HepG2 (cell line): ENCODE results near the gene PCYT2. TPM values are rescaled to one million over a fixed set of nuclear protein-coding genes. Genes with fewer than 3 reads are reported as not detected.
A peak's percentile ranks its signal among the peaks of the same experiment; 100 is the strongest.

ENCODE experiments used
- ATAC-seq: fragments of 200-7000 bp; cut with Tn5 transposase; 3 replicates; pipeline ENCODE4 v1.9.1; 2020; ENCODE audit warnings: mild to moderate bottlenecking, moderate library complexity
- BruUV-seq: library from RNA; stranded (reverse); fragments of 400-500 nt; replicated peaks from 2 replicates; lab custom pipeline; 2021; lab: Mats Ljungman, UMichigan
- CTCF ChIA-PET: fragments of 300-600 bp; formaldehyde crosslinking; extraction: SDS; loops from one replicate; lab custom pipeline; 2021; ENCODE audit warnings: low total read pairs, inconsistent platforms, low intra/inter-chr PET ratio; lab: Yijun Ruan, JAX
- POLR2A ChIA-PET: fragments of 350-600 bp; sonication (Branson Sonifier 250); formaldehyde crosslinking; loops from one replicate; lab custom pipeline; 2020; ENCODE audit warnings: antibody characterized with exemption, inconsistent platforms; lab: Yijun Ruan, JAX
- DNase-seq: peaks from one replicate; pipeline ENCODE4 v3.0.0-alpha.2; 2015; ENCODE audit warnings: low spot score
- FAIRE-seq: peaks from 3 replicates; lab custom pipeline; 2011; peaks lifted over from hg19 to GRCh38; lab: Jason Lieb, UNC
- H2AFZ ChIP-seq: one replicate; pipeline ENCODE4 v1.6.1; 2011; ENCODE audit warnings: low read length, inconsistent platforms
- H3K27ac ChIP-seq: fragments of 300-600 bp; 3 replicates; pipeline ENCODE4 v1.8.0; 2011; ENCODE audit warnings: mixed run types, mild to moderate bottlenecking, mixed read lengths, low read length, inconsistent platforms; ENCODE audit not compliant: insufficient read depth; ENCODE audit errors: extremely low read length
- H3K27me3 ChIP-seq, 2 experiments: fragments of 200-600 bp in 1 of 2; 2 replicates in 1 of 2; 3 replicates in 1 of 2; pipeline versions ENCODE4 v1.6.0 to v1.8.0; 2011; ENCODE audit warnings: low read length in 2 of 2, mild to moderate bottlenecking in 2 of 2, moderate library complexity in 2 of 2, inconsistent platforms in 1 of 2; ENCODE audit not compliant: insufficient read depth in 2 of 2, control insufficient read depth in 1 of 2
- H3K36me3 ChIP-seq, 2 experiments: fragments of 200-600 bp in 1 of 2; replicated peaks in 1 of 2; 2 replicates in 1 of 2; 3 replicates in 1 of 2; pipeline versions ENCODE4 v1.5.1 to v1.8.0; 2011; ENCODE audit warnings: low read length in 2 of 2, inconsistent platforms in 1 of 2; ENCODE audit not compliant: insufficient read depth in 2 of 2, control insufficient read depth in 1 of 2
- H3K4me1 ChIP-seq: 2 replicates; pipeline ENCODE4 v1.5.1; 2012; ENCODE audit warnings: low read length, inconsistent platforms; ENCODE audit not compliant: insufficient read depth
- H3K4me2 ChIP-seq: 2 replicates; pipeline ENCODE4 v1.6.0; 2011; ENCODE audit warnings: low read depth, low read length, inconsistent platforms
- H3K4me3 ChIP-seq, 3 experiments: fragments of 200-600 bp in 1 of 3; sonication (generic), shearing (Covaris generic) in 1 of 3; replicated peaks in 1 of 3; 2 replicates each; pipeline ENCODE4 v1.5.1; 2011 to 2016; ENCODE audit warnings: low read length in 3 of 3, inconsistent platforms in 2 of 3, low read depth in 2 of 3, mild to moderate bottlenecking in 2 of 3, control low read depth in 1 of 3, mixed read lengths in 1 of 3; ENCODE audit not compliant: insufficient read depth in 1 of 3
- H3K79me2 ChIP-seq: one replicate; pipeline ENCODE4 v1.6.1; 2011; ENCODE audit warnings: low read length, inconsistent platforms; ENCODE audit not compliant: insufficient read depth
- H3K9ac ChIP-seq: 2 replicates; pipeline ENCODE4 v1.6.0; 2011; ENCODE audit warnings: mild to moderate bottlenecking, low read depth, low read length, inconsistent platforms; ENCODE audit not compliant: insufficient read depth
- H3K9me3 ChIP-seq: 2 replicates; pipeline ENCODE4 v1.5.1; 2012; ENCODE audit warnings: mild to moderate bottlenecking, low read length
- H4K20me1 ChIP-seq: 2 replicates; pipeline ENCODE4 v1.6.0; 2011; ENCODE audit warnings: inconsistent platforms, mild to moderate bottlenecking, low read length, moderate library complexity; ENCODE audit not compliant: insufficient read depth
- KAT8 ChIP-seq: IDR thresholded peaks from 2 replicates; pipeline ENCODE4 v1.6.1; 2016; ENCODE audit warnings: missing genetic modification reagents, missing compliant biosample characterization
- KDM6A ChIP-seq: IDR thresholded peaks from 2 replicates; pipeline ENCODE4 v1.6.1; 2016; ENCODE audit warnings: low read depth
- MLLT10 ChIP-seq: sonication (generic); formaldehyde crosslinking; IDR thresholded peaks from 2 replicates; pipeline ENCODE4 v1.4.0; 2020; ENCODE audit warnings: missing genetic modification reagents
- NCOA2 ChIP-seq: sonication (generic); formaldehyde crosslinking; IDR thresholded peaks from 2 replicates; pipeline ENCODE4 v1.8.0; 2022; ENCODE audit warnings: inconsistent platforms
- NFKBIZ ChIP-seq: IDR thresholded peaks from 2 replicates; pipeline ENCODE4 v1.6.1; 2018; ENCODE audit warnings: missing genetic modification reagents, missing compliant biosample characterization
- NR2F6 ChIP-seq, 2 experiments: IDR thresholded peaks; 2 replicates each; pipeline ENCODE4 v1.6.1; 2016; ENCODE audit warnings: antibody characterized with exemption in 1 of 2, mild to moderate bottlenecking in 1 of 2
- TOE1 ChIP-seq: sonication (generic); formaldehyde crosslinking; IDR thresholded peaks from 2 replicates; pipeline ENCODE4 v1.4.0; 2020; ENCODE audit warnings: mild to moderate bottlenecking, missing genetic modification reagents
- ZFP62 ChIP-seq: sonication (generic); formaldehyde crosslinking; IDR thresholded peaks from 2 replicates; pipeline ENCODE4 v1.4.0; 2020; ENCODE audit warnings: missing genetic modification reagents
- ZNF350 ChIP-seq: sonication (generic); formaldehyde crosslinking; IDR thresholded peaks from 2 replicates; pipeline ENCODE4 v1.4.0; 2020; ENCODE audit warnings: mild to moderate bottlenecking, low read depth, missing genetic modification reagents, borderline replicate concordance
- WGBS: methylation state at CpG from one replicate; pipeline ENCODE4 v1.1.6; 2017; ENCODE audit warnings: low lambda C conversion rate; 5-methylcytosine and 5-hydroxymethylcytosine counted together
- in situ Hi-C: cut with HindIII; loops from 2 replicates; pipeline ENCODE4 v1.10.0; 2017; ENCODE audit warnings: low pct_unique_long_range_greater_than_20kb; ENCODE audit not compliant: extremely low pct_ligation_motif_present
- intact Hi-C: fragments of 100-400 bp; cut with micrococcal nuclease; formaldehyde crosslinking; loops from one replicate; pipeline ENCODE4 v1.10.0; 2022; ENCODE audit not compliant: unreplicated experiment
- polyA plus RNA-seq, 8 experiments: library from polyadenylated mRNA; depleted of rRNA in 3 of 8; stranded (reverse) in 7 of 8; unstranded in 1 of 8; fragments of >200 nt; fragmentation: Illumina TruSeq in 4 of 8; extraction: Trizol in 4 of 8; gene quantifications; 2 replicates each; pipeline versions ENCODE4 v1.2.1 to v1.2.3, GENCODE V29; 2011 to 2016; ENCODE audit warnings: low read depth in 4 of 8, missing spikeins in 1 of 8, mixed read lengths in 1 of 8; ENCODE audit not compliant: insufficient read depth in 1 of 8
- total RNA-seq, 5 experiments: library from RNA; depleted of rRNA; stranded (reverse); fragments of >200 nt; fragmentation: Illumina TruSeq; extraction: Trizol; gene quantifications; 2 replicates each; pipeline ENCODE4 v1.2.3, GENCODE V29; 2016; ENCODE audit warnings: low read depth in 1 of 5
- TF ChIP-seq, protein P1 (sequence below): sonication (generic); formaldehyde crosslinking; IDR thresholded peaks from 2 replicates; pipeline ENCODE4 v1.4.0; 2020; ENCODE audit warnings: mild to moderate bottlenecking, missing genetic modification reagents
- TF ChIP-seq, protein P2 (sequence below): sonication (generic); formaldehyde crosslinking; IDR thresholded peaks from 2 replicates; pipeline ENCODE4 v1.4.0; 2020; ENCODE audit warnings: missing genetic modification reagents
- TF ChIP-seq, protein P3 (sequence below): sonication (generic); formaldehyde crosslinking; IDR thresholded peaks from 2 replicates; pipeline ENCODE4 v1.4.0; 2020; ENCODE audit warnings: missing genetic modification reagents

The PCYT2 gene
- total and polyA plus RNA-seq, 2 of the 13 experiments (the other 11 are each of a cell fraction or from before 2014, with no cell fraction given), result 147 to 297 TPM

DNA sequence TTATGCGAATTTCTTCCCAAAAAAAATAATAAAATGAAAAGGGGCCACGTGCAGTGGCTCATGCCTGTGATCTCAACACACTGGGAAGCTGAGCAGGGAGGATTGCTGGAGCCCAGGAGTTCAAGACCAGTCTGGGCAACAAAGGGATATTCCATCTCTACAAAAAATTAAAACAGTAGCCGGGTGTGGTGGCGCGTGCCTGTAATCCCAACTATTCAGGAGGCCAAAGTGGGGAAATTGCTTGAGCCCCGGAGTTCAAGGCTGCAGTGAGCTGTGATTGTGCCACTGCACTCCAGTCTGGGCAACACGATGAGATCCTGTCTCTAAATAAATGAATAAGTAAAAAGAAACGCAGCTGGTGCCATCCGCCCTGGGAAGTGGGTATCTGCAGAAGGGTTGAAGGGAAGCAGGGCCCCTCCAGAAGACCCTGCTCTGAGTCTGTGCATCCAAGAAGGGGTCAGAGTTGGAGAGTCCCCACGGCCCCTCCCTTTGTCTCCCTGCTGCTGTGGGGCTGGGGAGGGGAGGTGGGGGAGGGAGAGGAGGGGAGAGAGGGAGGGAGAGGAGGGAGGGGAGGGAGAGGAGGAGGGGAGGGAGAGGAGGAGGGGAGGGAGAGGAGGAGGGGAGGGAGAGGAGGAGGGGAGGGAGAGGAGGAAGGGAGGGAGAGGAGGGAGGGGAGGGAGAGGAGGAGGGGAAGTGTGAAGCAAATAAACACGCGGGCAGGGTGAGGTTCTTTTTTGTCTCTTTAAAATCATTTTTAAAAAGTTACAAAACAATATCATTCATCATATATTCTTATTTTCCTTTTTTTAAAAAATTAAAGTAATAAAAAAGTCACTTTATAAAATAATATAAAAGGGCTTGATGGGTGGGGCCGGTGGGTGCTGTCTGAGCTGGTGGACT lies 40.8 kb upstream of the PCYT2 start:
- no peaks in the 10 kb centered on the region for H3K27me3 ChIP-seq
- ATAC-seq, result no peak
- intact Hi-C loops (no loop called here), in situ Hi-C loops (no loop called here)
- H3K79me2 ChIP-seq, result peaks cover 6% of the 10 kb centered on the region
- H2AFZ ChIP-seq, result no peak overlapping the region
- no peak overlapping the region for H3K4me2 ChIP-seq
- peaks cover 19 to 32% of the 10 kb centered on the region in 2 experiments; a peak in 4 of 5 replicates for H3K36me3 ChIP-seq
- no peak for FAIRE-seq
- H3K4me3 ChIP-seq, result no peak overlapping the region
- DNase-seq, result peak; percentile 50
- peak overlapping the region; percentile 12 for H3K27ac ChIP-seq
- H3K9ac ChIP-seq, result no peak overlapping the region
- POLR2A ChIA-PET, result interaction anchor here (0.8 to 9.7 kb wide), 12 partner anchors 8 to 85 kb away, joined by 3 to 136 read pairs (median 18); partner anchors contain the start of genes CENPX, DCXR, LRRC45 and MAFG
- 68% methylated on average over 12 of the region's 13 CpGs for WGBS
- CTCF ChIA-PET, result interaction anchor here (0.6 kb wide), 1 partner anchor 19 kb away, joined by 3 read pairs; no protein-coding TSS in a partner anchor
- H3K9me3 ChIP-seq, result no peaks in the 10 kb centered on the region
- BruUV-seq, result no TSS peak
- peaks cover 61% of the 10 kb centered on the region for H3K4me1 ChIP-seq
- H4K20me1 ChIP-seq, result peaks cover 5% of the 10 kb centered on the region; the same call in 1 of the 2 replicates
- 0 out of 2 replicates have a peak, but pooled peaks have one; percentile 20 for TF ChIP-seq NFKBIZ (CRISPR knock-in tag)
- TF ChIP-seq NCOA2 (CRISPR knock-in tag), result peak; percentile 28; the same call in 1 of the 2 replicates
- TF ChIP-seq NR2F6 (IDR thresholded peaks at IDR 0.05), result no peak
- no peak for TF ChIP-seq NR2F6 (CRISPR knock-in tag; IDR thresholded peaks at IDR 0.05)
- TF ChIP-seq, protein P1, sequence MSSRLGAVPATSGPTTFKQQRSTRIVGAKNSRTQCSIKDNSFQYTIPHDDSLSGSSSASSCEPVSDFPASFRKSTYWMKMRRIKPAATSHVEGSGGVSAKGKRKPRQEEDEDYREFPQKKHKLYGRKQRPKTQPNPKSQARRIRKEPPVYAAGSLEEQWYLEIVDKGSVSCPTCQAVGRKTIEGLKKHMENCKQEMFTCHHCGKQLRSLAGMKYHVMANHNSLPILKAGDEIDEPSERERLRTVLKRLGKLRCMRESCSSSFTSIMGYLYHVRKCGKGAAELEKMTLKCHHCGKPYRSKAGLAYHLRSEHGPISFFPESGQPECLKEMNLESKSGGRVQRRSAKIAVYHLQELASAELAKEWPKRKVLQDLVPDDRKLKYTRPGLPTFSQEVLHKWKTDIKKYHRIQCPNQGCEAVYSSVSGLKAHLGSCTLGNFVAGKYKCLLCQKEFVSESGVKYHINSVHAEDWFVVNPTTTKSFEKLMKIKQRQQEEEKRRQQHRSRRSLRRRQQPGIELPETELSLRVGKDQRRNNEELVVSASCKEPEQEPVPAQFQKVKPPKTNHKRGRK, result no peak
- TF ChIP-seq TOE1 (CRISPR knock-in tag), result no peak
- TF ChIP-seq KAT8 (CRISPR knock-in tag), result 0 out of 2 replicates have a peak, but pooled peaks have one; percentile 20
- 0 out of 2 replicates have a peak, but pooled peaks have one; percentile 18 for TF ChIP-seq ZNF350
- TF ChIP-seq, protein P2, sequence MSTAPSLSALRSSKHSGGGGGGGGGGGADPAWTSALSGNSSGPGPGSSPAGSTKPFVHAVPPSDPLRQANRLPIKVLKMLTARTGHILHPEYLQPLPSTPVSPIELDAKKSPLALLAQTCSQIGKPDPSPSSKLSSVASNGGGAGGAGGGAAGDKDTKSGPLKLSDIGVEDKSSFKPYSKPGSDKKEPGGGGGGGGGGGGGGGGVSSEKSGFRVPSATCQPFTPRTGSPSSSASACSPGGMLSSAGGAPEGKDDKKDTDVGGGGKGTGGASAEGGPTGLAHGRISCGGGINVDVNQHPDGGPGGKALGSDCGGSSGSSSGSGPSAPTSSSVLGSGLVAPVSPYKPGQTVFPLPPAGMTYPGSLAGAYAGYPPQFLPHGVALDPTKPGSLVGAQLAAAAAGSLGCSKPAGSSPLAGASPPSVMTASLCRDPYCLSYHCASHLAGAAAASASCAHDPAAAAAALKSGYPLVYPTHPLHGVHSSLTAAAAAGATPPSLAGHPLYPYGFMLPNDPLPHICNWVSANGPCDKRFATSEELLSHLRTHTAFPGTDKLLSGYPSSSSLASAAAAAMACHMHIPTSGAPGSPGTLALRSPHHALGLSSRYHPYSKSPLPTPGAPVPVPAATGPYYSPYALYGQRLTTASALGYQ (CRISPR knock-in tag), result no peak
- no peak for TF ChIP-seq ZFP62
- TF ChIP-seq MLLT10 (CRISPR knock-in tag), result no peak
- no peak for TF ChIP-seq KDM6A (CRISPR knock-in tag)
- TF ChIP-seq, protein P3, sequence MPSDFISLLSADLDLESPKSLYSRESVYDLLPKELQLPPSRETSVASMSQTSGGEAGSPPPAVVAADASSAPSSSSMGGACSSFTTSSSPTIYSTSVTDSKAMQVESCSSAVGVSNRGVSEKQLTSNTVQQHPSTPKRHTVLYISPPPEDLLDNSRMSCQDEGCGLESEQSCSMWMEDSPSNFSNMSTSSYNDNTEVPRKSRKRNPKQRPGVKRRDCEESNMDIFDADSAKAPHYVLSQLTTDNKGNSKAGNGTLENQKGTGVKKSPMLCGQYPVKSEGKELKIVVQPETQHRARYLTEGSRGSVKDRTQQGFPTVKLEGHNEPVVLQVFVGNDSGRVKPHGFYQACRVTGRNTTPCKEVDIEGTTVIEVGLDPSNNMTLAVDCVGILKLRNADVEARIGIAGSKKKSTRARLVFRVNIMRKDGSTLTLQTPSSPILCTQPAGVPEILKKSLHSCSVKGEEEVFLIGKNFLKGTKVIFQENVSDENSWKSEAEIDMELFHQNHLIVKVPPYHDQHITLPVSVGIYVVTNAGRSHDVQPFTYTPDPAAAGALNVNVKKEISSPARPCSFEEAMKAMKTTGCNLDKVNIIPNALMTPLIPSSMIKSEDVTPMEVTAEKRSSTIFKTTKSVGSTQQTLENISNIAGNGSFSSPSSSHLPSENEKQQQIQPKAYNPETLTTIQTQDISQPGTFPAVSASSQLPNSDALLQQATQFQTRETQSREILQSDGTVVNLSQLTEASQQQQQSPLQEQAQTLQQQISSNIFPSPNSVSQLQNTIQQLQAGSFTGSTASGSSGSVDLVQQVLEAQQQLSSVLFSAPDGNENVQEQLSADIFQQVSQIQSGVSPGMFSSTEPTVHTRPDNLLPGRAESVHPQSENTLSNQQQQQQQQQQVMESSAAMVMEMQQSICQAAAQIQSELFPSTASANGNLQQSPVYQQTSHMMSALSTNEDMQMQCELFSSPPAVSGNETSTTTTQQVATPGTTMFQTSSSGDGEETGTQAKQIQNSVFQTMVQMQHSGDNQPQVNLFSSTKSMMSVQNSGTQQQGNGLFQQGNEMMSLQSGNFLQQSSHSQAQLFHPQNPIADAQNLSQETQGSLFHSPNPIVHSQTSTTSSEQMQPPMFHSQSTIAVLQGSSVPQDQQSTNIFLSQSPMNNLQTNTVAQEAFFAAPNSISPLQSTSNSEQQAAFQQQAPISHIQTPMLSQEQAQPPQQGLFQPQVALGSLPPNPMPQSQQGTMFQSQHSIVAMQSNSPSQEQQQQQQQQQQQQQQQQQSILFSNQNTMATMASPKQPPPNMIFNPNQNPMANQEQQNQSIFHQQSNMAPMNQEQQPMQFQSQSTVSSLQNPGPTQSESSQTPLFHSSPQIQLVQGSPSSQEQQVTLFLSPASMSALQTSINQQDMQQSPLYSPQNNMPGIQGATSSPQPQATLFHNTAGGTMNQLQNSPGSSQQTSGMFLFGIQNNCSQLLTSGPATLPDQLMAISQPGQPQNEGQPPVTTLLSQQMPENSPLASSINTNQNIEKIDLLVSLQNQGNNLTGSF (CRISPR knock-in tag), result no peak
